Fibroblast of skin of right biceps (primary cell): ENCODE results near the gene PLEKHB2.
"Not testable (repeated sequence)": the region's sequence is repeated elsewhere in the genome, so short reads cannot be mapped to it uniquely, and the experiment has no call there.

Experiments
- DNase-seq: peaks from one replicate; pipeline ENCODE4 v3.0.0-alpha.2; 2013

Gene PLEKHB2

DNA sequence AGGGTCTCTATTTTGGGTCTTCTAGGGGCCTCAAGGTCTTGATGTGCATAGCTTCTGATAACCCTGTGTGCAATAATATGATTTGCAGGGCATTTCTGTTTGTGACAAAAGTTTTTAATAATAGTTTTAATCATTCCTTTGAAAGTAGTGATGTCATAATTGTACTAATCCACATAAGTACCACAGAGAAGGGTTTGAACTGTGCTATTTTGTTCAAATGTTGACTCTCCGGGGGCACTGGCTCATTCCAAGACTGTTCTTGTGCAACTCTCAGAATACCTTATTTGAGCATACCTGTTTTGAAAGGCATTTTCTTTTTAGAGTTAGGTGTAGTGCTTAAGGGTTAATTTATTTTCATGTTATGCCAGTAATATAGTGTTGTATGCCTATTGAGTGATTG lies 41.6 kb downstream of the PLEKHB2 start:
- no peak for DNase-seq

DNA sequence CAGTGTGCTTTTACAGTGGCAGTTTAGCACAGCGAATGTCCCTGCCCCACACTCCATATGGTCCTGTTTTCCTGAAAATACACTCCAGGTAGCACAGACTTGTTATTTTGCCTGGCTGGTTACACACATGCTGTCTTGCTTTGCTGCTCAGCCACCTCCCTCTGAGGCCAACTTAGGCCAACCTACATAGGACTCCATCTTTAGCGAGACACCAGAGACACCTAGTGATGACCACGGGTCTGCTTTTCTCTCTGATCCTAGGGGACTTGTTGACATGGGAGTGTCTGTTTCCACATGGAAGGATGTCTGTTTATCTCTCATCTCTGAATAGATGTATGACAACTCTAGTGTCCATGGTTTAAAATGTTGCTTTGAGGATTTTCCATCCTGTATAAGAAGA lies 43.3 kb downstream of the PLEKHB2 start:
- no peak for DNase-seq

DNA sequence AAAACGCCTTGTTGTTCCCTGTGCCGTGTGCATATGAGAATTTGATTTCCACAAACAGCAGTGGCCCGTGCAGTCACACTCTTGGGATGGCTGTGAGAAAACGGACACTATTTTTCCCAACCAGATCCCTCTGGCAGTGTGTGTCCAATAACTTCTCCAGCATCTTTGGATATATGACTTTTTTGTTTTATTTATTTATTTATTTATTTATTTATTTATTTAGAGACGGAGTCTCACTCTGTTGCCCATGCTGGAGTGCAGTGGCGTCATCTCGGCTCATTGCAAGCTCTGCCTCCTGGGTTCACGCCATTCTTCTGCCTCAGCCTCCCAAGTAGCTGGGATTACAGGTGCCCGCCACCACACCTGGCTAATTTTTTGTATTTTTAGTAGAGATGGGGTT lies 45.0 kb downstream of the PLEKHB2 start:
- DNase-seq: not testable (repeated sequence)

DNA sequence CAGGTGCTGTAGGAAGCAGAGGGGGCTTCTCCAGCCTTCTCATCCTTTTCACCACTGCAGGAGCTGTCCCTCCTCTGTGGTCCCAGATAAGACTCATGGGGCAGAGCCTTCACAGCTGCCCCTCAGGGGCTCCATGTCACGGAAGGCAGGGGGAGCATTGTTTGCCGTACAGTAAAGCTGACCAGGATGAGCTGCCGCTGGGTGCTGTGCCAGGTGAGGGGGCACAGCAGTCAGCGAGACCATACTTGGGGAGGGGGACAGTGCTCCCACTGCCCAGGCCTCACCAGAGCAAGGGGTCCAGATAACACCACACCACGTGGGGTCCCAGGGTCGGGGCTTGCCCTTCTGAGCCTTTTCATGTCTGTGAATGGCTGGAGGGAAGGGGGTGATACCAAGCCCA lies 46.3 kb downstream of the PLEKHB2 start:
- DNase-seq: no peak

DNA sequence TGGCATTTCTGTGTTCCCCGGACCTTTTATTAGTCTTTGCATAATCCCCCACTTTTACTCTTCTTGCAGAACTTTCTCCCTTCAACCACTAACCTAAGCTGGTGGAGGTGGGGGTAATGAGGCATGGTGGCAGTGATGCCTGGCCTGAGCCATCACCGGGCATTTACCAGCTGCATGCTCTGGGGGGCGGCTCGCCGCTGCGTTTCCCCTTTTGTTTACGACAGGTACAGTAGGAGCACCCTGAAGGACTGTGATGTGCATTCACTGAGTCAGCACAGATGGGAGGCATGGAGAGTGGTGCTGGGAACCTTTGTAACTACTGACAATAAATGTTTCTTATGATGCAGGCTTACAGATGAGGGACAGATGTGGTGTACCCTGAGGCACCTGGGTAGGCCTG lies 46.9 kb downstream of the PLEKHB2 start:
- DNase-seq: no peak

DNA sequence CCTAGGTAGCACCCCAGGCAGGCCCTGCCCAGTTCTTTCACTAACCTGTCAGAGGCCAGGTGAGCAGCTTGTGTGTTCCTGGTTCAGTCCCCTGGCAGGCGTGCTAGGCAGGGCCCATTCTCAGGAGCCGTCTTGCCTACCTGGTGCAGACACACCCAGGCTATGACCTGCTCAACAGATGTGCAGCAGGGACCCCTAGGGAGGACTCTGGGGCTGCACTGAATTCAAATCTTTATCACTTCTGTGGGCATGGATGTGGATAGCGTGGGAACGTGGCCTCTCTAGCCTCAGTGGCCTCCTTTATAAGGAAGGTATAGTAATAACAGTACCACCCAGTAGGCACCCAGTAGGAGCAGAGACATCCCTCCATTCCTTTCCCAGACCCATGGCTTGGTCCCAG lies 48.4 kb downstream of the PLEKHB2 start:
- DNase-seq: no peak

DNA sequence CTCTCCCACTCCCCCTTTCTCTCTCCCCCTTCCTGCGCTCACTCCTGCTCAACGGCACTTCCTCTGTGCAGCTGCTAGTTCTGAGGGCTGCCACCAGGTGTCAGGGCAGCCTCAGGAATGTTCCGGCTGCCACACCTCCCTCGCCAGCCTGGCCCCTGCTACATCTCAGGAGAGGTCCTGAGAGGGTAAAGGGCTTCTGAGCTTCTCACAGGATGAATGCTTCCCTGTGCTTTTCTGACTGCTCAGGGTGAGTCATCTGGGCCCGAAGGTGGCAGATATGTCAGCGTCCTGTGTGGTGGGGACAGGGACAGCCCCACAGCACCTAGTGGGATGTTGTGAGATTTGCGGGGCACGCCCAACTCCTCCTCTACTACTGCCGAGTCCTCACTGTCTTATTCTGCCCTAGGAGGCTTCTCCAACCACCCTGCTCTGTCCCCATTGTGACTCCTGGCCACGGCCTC lies 49.0 kb downstream of the PLEKHB2 start:
- DNase-seq: peak; percentile 55

DNA sequence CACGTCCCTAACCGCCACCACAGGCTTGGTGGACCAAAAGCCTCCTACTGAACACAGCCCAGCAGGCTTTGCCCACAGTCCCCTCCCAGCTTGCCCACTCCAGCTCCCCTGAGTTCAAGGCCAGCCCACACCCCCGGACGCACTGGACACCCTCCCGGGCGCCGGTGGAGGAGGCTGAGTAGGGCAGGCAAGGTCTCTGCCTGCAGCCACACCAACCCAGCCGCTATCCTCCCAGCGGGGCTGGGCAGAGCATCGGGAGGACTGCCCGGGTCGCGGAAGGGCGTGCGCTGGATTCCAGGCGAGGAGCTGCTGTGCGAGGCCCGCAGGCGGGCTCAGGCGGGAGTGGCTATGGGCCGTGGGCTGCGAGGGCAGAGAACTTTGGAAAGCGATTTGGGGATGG lies 49.5 kb downstream of the PLEKHB2 start:
- no peak for DNase-seq

DNA sequence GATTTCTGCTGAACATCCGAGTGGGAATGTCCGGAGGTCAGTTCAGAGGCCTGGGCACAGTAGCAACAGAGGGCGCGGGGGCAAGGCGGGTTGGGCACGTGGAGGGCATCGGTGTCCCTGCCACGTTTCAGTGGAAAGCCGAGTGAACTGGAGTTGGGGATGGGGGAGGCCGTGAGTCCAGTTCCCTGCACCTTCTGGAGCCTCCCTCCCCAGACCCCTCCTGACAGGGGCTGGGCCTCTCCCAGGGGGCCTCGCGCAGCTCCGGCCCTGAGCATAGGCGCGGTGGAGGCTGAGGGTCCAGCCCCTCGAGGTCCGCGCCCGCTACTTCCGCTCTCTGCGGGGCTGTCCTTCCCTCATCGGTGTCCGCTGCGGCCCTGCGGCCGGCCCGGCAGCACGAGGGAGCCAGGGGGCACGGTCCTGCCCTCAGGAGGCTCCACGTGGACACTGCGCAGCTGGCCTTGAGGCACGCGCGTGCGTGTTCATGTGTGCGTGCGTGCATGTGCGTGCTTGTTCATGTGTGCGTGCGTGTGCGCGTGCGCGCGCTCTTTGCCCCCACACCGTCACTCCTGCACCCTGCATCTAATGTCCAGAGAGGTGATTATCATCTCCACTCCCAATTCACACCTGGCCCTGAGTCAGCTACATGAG lies 50.2 kb downstream of the PLEKHB2 start:
- no peak for DNase-seq

DNA sequence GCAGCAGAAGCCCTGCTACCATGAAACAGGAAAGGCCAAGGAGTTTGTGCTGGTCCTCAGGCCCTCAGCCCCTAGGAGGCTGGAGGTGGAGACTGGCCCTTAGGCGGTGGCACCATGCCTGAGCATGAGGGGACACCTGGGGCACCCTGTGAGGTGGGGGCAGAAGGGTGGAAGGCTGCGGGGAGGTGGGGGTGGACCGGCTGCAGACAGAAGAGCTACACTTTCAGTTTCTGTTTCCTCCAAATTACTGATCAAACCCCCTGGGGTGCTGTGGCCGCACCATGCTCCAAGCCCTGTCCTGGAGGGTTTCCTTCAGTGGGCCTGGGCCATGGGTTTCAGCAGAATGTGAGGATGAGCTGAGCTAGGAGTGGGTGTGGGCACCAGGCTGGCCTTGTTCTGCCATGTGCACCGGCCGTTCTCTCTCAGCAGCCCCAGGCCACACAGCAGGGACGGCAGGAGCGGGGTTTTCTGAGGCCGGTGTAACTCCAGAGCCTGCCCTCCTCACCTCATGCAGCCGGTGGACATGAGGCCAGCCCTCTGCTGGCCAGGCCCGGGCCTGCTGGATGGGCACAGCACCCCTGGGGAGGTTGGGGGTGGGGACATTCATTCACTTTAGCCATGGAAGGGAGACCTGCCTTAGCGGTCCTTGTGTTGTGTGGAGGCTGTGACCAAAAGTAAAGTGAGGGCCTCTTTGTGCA lies 51.5 kb downstream of the PLEKHB2 start:
- no peak for DNase-seq

DNA sequence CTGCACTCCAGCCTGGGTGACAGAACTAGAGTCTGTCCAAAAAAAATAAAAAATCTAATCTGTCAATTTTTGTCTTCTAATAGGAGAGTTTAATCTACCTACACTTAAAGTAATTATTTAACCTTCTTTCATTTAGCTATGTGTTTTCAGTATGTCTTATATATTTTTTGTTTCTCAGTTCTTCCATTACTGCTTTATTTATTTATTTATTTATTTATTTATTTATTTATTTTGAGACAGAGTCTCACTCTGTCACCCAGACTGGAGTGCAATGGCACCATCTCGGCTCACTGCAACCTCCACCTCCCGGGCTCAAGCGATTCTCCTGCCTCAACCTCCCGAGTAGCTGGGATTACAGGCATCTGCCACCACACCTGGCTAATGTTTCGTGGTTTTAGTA lies 60.4 kb downstream of the PLEKHB2 start:
- DNase-seq: not testable (repeated sequence)

DNA sequence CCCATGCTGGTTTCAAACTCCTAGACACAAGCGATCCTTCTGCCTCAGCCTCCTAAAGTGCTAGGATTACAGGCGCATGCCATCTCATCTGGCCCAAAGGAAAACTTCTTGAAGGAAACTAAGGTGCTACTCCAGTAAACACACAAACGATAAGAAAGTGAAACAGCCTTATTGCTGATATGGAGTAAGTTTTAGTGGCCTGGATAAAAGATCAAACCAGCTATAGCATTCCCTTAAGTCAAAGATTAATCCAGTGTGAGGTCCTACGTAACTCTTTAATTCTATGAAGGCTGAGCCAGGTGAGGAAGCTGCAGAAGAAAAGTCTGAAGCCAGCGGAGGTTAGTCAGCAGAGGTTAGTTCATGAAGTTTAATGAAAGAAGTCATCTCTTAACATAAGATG lies 63.4 kb downstream of the PLEKHB2 start:
- no peak for DNase-seq

DNA sequence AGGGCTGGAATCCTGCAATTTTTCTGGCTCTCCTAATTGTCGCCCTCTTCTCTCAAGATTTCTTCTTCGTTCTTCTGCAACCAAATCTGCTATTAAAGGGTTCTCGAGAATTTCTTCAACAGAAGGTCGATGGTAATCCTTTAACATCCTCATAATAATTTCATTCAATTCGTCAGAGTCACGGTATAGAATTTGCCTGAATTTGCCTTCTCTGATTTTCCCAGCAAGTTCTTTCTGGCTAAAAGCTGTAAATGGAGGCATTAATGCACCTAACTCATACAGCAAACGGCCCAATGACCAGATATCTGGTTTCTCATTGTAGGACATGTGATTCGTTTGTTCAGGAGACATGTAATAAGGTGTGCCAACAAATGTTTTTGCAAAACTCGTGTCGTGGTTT lies 72.9 kb downstream of the PLEKHB2 start:
- not testable (repeated sequence) for DNase-seq

DNA sequence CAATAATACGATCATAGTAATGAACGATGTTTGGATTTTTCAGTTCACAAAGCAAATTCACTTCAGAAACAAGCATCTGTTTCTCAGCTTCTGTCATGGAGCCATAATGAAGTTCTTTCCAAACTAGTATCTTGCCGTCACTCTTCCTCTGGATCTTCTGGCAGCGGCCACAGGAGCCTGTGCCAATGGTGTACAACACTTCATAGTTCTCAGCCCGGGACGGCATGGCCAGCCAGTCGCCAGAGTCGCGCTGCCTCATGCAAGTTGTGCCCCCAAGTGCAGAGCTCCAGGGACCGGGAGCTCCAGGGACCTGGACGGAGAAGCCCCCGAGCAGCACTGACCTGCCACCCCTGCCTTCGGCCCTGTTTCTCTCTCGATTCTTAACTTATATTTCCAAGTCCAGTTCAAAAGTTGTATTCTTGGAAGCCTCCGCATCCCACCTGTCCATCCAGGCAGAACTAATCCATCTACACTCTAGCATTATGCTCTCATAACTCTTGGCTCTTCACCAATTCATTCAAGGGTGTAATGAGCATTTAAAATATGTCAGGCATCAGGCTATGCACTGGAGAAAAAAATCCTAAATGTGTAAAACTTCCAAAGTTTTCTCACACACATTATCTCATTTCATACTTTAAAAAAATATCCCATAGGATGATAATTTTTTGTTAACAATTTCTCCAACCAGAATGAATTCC lies 73.7 kb downstream of the PLEKHB2 start:
- not testable (repeated sequence) for DNase-seq

DNA sequence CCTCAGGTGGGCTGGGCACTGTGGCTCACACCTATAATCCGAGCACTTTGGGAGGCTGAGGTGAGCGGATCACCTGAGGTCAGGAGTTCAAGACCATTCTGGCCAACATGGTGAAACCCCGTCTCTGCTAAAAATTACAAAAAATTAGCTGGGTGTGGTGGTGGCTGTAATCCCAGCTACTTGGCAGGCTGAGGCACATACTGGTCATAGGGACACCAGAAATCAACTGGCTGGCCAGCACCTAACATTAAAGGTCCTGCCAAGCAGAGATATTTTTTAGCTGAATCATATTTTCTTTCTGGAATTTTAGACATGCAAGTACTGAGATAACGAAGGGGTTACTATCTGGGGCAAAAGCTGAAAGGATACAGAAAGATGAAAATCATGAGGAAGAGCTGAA lies 76.3 kb downstream of the PLEKHB2 start:
- not testable (repeated sequence) for DNase-seq

DNA sequence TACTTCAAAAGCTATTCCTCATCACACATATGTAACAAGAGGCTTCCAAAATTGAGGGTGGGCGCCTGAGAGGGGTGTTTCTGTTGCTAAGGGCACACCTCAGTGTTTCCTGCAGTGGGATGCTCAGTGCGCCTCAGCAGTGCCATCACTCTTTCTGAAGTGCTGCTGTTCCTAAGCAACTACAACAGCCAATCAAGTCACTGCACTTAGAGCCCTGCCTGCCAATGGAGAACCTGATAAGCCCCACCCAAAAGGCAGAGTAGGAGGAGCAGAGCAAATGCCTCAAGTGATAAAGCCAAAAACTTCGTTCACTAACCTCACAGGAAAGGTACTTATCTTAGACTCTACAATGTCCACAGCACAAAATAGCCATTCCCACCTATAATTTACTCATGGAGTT lies 88.3 kb downstream of the PLEKHB2 start:
- DNase-seq: not testable (repeated sequence)

DNA sequence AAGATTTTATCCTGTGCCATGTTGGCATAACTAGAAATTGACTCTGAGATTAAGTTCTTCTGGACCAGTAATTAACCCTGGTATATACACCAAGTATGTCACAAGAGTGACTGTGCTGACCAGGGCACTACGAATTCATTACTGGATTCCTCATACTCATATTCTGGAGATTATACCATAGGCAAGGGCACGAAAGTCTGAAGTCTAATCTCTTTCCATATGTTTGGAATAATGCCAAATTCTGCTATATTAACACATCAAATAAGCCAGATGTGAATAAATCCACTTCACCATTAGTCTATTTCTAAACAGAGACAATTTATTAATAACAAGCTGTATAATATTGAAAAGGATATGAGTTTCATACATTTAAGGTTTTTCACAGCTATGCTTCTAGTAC lies 91.0 kb downstream of the PLEKHB2 start:
- not testable (repeated sequence) for DNase-seq
